Activated CD8-positive, alpha-beta memory T cell treated with anti-CD3 and anti-CD28 coated beads, Interleukin-2, amount 50 U/mL, for 1 hour (primary cell): ENCODE data around the gene OTUB1.
A peak's percentile ranks its signal among the peaks of the same experiment; 100 is the strongest.

Source experiments
- DNase-seq: peaks from one replicate; pipeline ENCODE4 v3.0.0-alpha.2; 2020; ENCODE audit errors: extremely low read depth

Gene OTUB1

GRCh38 chr11:63974259-63975143 lies 11.7 kb upstream of the OTUB1 start, which contains the start of gene COX8A:
Gene COX8A (plus strand): TSS chr11:63974620. CDS start chr11:63974681, 61 bp downstream.
- peak; percentile 93 for DNase-seq

GRCh38 chr11:63978551-63979239 lies 7.5 kb upstream of the OTUB1 start:
- DNase-seq: no peak

- DNase-seq: no peak
These were observed 6.8 kb upstream of the OTUB1 start for GRCh38 chr11:63979426-63979825.

GRCh38 chr11:63985812-63986155 lies 454 bp upstream of the OTUB1 start:
- DNase-seq: no peak

- no peak for DNase-seq
These were observed 785 bp downstream of the OTUB1 start for GRCh38 chr11:63986932-63987513.

GRCh38 chr11:63991558-63991957 lies 5.3 kb downstream of the OTUB1 start:
- no peak for DNase-seq

GRCh38 chr11:63993100-63993499 lies 6.9 kb downstream of the OTUB1 start:
- no peak for DNase-seq

- DNase-seq: no peak
These were observed 7.8 kb downstream of the OTUB1 start for GRCh38 chr11:63993993-63994392.

GRCh38 chr11:63996512-63996911 lies 10.3 kb downstream of the OTUB1 start:
- no peak for DNase-seq

- no peak for DNase-seq
These were observed 11.0 kb downstream of the OTUB1 start for GRCh38 chr11:63997104-63997700.

GRCh38 chr11:63997801-63998337 lies 11.6 kb downstream of the OTUB1 start:
- no peak for DNase-seq

- no peak for DNase-seq
These were observed 12.5 kb downstream of the OTUB1 start for GRCh38 chr11:63998558-63999348.

GRCh38 chr11:63999349-64000025 lies 13.2 kb downstream of the OTUB1 start:
- DNase-seq: no peak

- peak; percentile 16 for DNase-seq
These were observed 13.9 kb downstream of the OTUB1 start for GRCh38 chr11:64000026-64000739.

- no peak for DNase-seq
These were observed 14.7 kb downstream of the OTUB1 start for GRCh38 chr11:64000740-64001483.

GRCh38 chr11:64001484-64002420 lies 15.5 kb downstream of the OTUB1 start:
- DNase-seq: no peak

- no peak for DNase-seq
These were observed 17.8 kb downstream of the OTUB1 start for GRCh38 chr11:64003807-64004589.
